ENCODE measurements around the gene CLN5. TPM values are rescaled to one million over a fixed set of nuclear protein-coding genes. Genes with fewer than 3 reads are reported as not detected.

CLN5 gene
- total and polyA plus RNA-seq, 2 experiments from 2014 or later = 6.5 to 9.5 TPM

DNA sequence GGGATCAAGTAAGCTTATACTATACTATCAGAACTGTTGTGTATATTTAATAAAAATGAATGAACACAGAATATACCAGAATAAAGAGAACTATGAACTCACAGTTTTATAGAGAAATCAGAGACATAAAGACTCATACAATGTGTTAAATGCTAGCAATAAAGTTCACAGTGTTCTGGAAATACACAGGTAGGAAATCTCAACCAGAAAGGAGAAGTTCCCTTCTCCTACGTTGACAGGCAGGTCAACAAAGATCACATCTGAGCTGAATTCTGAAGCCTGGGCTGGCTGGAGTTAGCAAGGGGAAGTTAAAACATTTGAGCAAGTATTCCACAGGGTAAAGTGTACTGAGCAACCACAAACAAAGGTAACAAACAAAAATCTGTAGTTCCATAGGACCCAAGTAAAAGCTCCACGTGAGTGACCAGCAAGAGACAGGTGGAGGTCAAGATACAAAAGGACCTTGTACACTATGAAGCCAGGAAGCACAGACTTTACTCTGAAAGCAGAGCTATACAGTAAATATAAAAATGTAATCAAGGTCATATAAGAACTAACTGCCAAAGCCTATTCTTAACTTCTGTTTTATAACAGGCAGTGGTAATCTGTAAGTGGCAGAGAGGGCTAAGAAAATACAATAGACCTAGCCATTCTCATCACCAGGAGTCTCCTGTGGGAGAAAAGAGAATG lies 22.1 kb downstream of the CLN5 start (continued):
- TF ChIP-seq, protein P1, sequence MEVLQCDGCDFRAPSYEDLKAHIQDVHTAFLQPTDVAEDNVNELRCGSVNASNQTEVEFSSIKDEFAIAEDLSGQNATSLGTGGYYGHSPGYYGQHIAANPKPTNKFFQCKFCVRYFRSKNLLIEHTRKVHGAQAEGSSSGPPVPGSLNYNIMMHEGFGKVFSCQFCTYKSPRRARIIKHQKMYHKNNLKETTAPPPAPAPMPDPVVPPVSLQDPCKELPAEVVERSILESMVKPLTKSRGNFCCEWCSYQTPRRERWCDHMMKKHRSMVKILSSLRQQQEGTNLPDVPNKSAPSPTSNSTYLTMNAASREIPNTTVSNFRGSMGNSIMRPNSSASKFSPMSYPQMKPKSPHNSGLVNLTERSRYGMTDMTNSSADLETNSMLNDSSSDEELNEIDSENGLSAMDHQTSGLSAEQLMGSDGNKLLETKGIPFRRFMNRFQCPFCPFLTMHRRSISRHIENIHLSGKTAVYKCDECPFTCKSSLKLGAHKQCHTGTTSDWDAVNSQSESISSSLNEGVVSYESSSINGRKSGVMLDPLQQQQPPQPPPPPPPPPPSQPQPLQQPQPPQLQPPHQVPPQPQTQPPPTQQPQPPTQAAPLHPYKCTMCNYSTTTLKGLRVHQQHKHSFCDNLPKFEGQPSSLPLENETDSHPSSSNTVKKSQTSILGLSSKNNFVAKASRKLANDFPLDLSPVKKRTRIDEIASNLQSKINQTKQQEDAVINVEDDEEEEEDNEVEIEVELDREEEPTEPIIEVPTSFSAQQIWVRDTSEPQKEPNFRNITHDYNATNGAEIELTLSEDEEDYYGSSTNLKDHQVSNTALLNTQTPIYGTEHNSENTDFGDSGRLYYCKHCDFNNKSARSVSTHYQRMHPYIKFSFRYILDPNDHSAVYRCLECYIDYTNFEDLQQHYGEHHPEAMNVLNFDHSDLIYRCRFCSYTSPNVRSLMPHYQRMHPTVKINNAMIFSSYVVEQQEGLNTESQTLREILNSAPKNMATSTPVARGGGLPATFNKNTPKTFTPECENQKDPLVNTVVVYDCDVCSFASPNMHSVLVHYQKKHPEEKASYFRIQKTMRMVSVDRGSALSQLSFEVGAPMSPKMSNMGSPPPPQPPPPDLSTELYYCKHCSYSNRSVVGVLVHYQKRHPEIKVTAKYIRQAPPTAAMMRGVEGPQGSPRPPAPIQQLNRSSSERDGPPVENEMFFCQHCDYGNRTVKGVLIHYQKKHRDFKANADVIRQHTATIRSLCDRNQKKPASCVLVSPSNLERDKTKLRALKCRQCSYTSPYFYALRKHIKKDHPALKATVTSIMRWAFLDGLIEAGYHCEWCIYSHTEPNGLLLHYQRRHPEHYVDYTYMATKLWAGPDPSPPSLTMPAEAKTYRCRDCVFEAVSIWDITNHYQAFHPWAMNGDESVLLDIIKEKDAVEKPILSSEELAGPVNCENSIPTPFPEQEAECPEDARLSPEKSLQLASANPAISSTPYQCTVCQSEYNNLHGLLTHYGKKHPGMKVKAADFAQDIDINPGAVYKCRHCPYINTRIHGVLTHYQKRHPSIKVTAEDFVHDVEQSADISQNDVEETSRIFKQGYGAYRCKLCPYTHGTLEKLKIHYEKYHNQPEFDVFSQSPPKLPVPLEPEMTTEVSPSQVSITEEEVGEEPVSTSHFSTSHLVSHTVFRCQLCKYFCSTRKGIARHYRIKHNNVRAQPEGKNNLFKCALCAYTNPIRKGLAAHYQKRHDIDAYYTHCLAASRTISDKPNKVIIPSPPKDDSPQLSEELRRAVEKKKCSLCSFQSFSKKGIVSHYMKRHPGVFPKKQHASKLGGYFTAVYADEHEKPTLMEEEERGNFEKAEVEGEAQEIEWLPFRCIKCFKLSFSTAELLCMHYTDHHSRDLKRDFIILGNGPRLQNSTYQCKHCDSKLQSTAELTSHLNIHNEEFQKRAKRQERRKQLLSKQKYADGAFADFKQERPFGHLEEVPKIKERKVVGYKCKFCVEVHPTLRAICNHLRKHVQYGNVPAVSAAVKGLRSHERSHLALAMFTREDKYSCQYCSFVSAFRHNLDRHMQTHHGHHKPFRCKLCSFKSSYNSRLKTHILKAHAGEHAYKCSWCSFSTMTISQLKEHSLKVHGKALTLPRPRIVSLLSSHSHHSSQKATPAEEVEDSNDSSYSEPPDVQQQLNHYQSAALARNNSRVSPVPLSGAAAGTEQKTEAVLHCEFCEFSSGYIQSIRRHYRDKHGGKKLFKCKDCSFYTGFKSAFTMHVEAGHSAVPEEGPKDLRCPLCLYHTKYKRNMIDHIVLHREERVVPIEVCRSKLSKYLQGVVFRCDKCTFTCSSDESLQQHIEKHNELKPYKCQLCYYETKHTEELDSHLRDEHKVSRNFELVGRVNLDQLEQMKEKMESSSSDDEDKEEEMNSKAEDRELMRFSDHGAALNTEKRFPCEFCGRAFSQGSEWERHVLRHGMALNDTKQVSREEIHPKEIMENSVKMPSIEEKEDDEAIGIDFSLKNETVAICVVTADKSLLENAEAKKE (CRISPR knock-in tag; IDR thresholded peaks at IDR 0.05) = no peak

DNA sequence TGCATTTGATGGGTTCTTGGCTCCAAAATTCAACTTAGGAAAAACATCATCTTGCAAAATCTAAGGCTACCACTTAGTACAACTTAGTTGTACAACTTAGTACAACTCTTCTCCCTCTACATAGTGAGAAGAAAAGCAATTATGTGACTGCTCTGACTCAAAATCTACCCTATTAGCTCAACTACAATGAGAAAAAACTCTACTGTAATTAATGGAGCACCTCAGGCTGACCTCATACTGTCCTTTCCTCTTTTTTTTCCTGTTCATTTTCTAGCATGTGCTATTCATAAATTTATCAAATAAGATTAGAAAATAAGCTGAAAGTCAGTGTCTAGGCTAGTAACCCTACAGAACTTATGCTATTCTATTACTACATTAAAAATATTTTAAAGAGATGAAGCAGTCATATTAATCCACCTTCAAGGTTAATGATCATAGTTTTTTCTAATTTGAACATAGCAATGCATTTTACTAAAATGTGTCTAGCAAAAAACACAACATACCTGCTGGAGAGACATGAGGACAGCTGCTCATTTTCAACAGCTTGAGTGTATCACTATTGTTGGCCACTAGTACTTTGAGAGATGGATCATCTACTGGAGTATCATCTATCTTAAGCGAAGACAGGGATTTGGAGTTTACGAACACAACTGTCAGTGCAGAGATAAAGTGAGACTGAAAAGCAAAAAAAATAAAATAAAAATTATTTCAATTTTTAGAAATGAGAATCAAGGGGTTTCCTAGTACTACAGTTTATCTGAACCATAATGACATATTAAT lies 23.2 kb downstream of the CLN5 start:
- no peaks in the 10 kb centered on the region for H3K27me3 Mint-ChIP-seq (ENCODE audit: insufficient read depth, low read depth, poor library complexity)
- DNase-seq (ENCODE audit: low spot score) (no peak), ATAC-seq (no peak)
- Histone ChIP-seq H2AFZ (no peak overlapping the region), H3K4me3 (no peak overlapping the region), H3K4me2 (no peak overlapping the region), H4K20me1 (replicated peaks; ENCODE audit: insufficient read depth) (peaks cover 7% of the 10 kb centered on the region), H3F3A (replicated peaks; ENCODE audit: low read depth) (no peaks in the 10 kb centered on the region), H3K4me1 (ENCODE audit: insufficient read depth) (no peaks in the 10 kb centered on the region), H3K36me3 (ENCODE audit: insufficient read depth) (peaks cover 30% of the 10 kb centered on the region), H3K9me2 (ENCODE audit: insufficient read depth) (no peaks in the 10 kb centered on the region), H3K27me3 (ENCODE audit: insufficient read depth) (no peaks in the 10 kb centered on the region), H3K27ac (ENCODE audit: low read depth) (no peak overlapping the region), H3K79me2 (replicated peaks; ENCODE audit: insufficient read depth) (peaks cover 50% of the 10 kb centered on the region)
- no peak overlapping the region for H3K27ac Mint-ChIP-seq
- no peaks in the 10 kb centered on the region for H3K4me1 Mint-ChIP-seq
- H3K4me3 Mint-ChIP-seq = no peak overlapping the region
- peaks cover 56% of the 10 kb centered on the region for H3K36me3 Mint-ChIP-seq (ENCODE audit: low read depth)
- H3K9me3 Mint-ChIP-seq = no peaks in the 10 kb centered on the region
- TF ChIP-seq, protein P2, sequence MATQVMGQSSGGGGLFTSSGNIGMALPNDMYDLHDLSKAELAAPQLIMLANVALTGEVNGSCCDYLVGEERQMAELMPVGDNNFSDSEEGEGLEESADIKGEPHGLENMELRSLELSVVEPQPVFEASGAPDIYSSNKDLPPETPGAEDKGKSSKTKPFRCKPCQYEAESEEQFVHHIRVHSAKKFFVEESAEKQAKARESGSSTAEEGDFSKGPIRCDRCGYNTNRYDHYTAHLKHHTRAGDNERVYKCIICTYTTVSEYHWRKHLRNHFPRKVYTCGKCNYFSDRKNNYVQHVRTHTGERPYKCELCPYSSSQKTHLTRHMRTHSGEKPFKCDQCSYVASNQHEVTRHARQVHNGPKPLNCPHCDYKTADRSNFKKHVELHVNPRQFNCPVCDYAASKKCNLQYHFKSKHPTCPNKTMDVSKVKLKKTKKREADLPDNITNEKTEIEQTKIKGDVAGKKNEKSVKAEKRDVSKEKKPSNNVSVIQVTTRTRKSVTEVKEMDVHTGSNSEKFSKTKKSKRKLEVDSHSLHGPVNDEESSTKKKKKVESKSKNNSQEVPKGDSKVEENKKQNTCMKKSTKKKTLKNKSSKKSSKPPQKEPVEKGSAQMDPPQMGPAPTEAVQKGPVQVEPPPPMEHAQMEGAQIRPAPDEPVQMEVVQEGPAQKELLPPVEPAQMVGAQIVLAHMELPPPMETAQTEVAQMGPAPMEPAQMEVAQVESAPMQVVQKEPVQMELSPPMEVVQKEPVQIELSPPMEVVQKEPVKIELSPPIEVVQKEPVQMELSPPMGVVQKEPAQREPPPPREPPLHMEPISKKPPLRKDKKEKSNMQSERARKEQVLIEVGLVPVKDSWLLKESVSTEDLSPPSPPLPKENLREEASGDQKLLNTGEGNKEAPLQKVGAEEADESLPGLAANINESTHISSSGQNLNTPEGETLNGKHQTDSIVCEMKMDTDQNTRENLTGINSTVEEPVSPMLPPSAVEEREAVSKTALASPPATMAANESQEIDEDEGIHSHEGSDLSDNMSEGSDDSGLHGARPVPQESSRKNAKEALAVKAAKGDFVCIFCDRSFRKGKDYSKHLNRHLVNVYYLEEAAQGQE (IDR thresholded peaks at IDR 0.05; ENCODE audit: unreplicated experiment) = no peak
- TF ChIP-seq EZH2 (IDR thresholded peaks at IDR 0.05; ENCODE audit: low read depth, unreplicated experiment) = no peak
- TF ChIP-seq STAT1 (IDR thresholded peaks at IDR 0.05; ENCODE audit: unreplicated experiment) = no peak
- no peak for TF ChIP-seq CREB1 (CRISPR knock-in tag; IDR thresholded peaks at IDR 0.05; ENCODE audit: low read depth)

All from GM23338 (cell line).